Subcutaneous abdominal adipose tissue (tissue), 5 donors: ENCODE results near the gene EGLN2.
"Not testable (repeated sequence)": the region's sequence is repeated elsewhere in the genome, so short reads cannot be mapped to it uniquely, and the experiment has no call there.

ENCODE experiments used
- H3K27ac ChIP-seq: one replicate; pipeline ENCODE4 v1.7.0; 2013; ENCODE audit warnings: low read depth, mild to moderate bottlenecking, inconsistent platforms, low read length, moderate library complexity
- H3K27me3 ChIP-seq, 5 donors: one replicate each; pipeline ENCODE4 v1.7.0; 2013; ENCODE audit warnings: low read length in 5 of 5, inconsistent platforms in 1 of 5; ENCODE audit not compliant: control insufficient read depth in 5 of 5, insufficient read depth in 4 of 5
- H3K36me3 ChIP-seq, 5 donors: one replicate each; pipeline ENCODE4 v1.7.0; 2013; ENCODE audit warnings: low read length in 5 of 5; ENCODE audit not compliant: control insufficient read depth in 5 of 5, insufficient read depth in 5 of 5
- H3K4me1 ChIP-seq, 5 donors: one replicate each; pipeline ENCODE4 v1.7.0; 2013; ENCODE audit warnings: low read length in 5 of 5, mild to moderate bottlenecking in 3 of 5, moderate library complexity in 1 of 5; ENCODE audit not compliant: control insufficient read depth in 5 of 5, insufficient read depth in 5 of 5
- H3K4me3 ChIP-seq, 5 donors: one replicate each; pipeline ENCODE4 v1.7.0; 2013; ENCODE audit warnings: low read length in 5 of 5, low read depth in 1 of 5
- H3K9ac ChIP-seq, 5 donors: one replicate each; pipeline ENCODE4 v1.7.0; 2013; ENCODE audit warnings: low read length in 5 of 5, mild to moderate bottlenecking in 4 of 5, moderate library complexity in 3 of 5
- H3K9me3 ChIP-seq, 5 donors: one replicate each; pipeline ENCODE4 v1.7.0; 2013; ENCODE audit warnings: low read length in 5 of 5; ENCODE audit not compliant: control insufficient read depth in 5 of 5
- donor health status: healthy.
- donor health status: healthy.
- donor health status: healthy.
- donor health status: healthy.
- donor health status: healthy.

Gene EGLN2

GRCh38 chr19:40836754-40837429, 37.9 kb downstream of the EGLN2 start:
- no peak overlapping the region for H3K27ac ChIP-seq
- H3K4me3 ChIP-seq, result no peak overlapping the region

GRCh38 chr19:40838477-40838876, 39.5 kb downstream of the EGLN2 start:
- H3K4me3 ChIP-seq, H3K4me1 ChIP-seq, H3K27ac ChIP-seq, H3K36me3 ChIP-seq, H3K27me3 ChIP-seq, H3K9ac ChIP-seq, H3K9me3 ChIP-seq: not testable (repeated sequence)

More at GRCh38 chr19:40836754-40837429, 37.9 kb downstream of the EGLN2 start:
- Histone ChIP-seq H3K9ac (no peak overlapping the region), H3K27me3 (no peaks in the 10 kb centered on the region), H3K9me3 (no peaks in the 10 kb centered on the region), H3K4me1 (peaks cover 0 to 18% (median 8%) of the 10 kb centered on the region in 5 donors), H3K36me3 (no peaks in the 10 kb centered on the region)

- H3K9me3 ChIP-seq, H3K9ac ChIP-seq, H3K27me3 ChIP-seq, H3K4me3 ChIP-seq, H3K27ac ChIP-seq, H3K4me1 ChIP-seq, H3K36me3 ChIP-seq: not testable (repeated sequence)
Observed at GRCh38 chr19:40842012-40842411, 43.0 kb downstream of the EGLN2 start.

- not testable (repeated sequence) for H3K9ac ChIP-seq, H3K36me3 ChIP-seq, H3K27me3 ChIP-seq, H3K27ac ChIP-seq, H3K4me1 ChIP-seq, H3K9me3 ChIP-seq
- H3K4me3 ChIP-seq, result peak overlapping the region in 3 of 5 donors; percentile 32 to 53 (median 44)
Observed at GRCh38 chr19:40842997-40843652, 44.1 kb downstream of the EGLN2 start.

- peak overlapping the region in 4 of 5 donors; percentile 17 to 53 (median 38) for H3K4me3 ChIP-seq
- not testable (repeated sequence) for H3K27me3 ChIP-seq, H3K27ac ChIP-seq, H3K9me3 ChIP-seq, H3K9ac ChIP-seq, H3K36me3 ChIP-seq
- H3K4me1 ChIP-seq, result peaks cover 0 to 11% (median 6%) of the 10 kb centered on the region in 5 donors
Observed at GRCh38 chr19:40843653-40844052, 44.7 kb downstream of the EGLN2 start.

- not testable (repeated sequence) for H3K9ac ChIP-seq, H3K36me3 ChIP-seq, H3K9me3 ChIP-seq, H3K4me3 ChIP-seq, H3K27ac ChIP-seq, H3K27me3 ChIP-seq
- H3K4me1 ChIP-seq, result peaks cover 0 to 14% (median 12%) of the 10 kb centered on the region in 5 donors
Observed at GRCh38 chr19:40846722-40847121, 47.7 kb downstream of the EGLN2 start.

GRCh38 chr19:40850277-40850676, 51.3 kb downstream of the EGLN2 start, which contains the start of gene CYP2A6:
TSS of gene CYP2A6 (minus strand) at chr19:40850447. CDS start at chr19:40850426, 21 bp downstream.
- peaks cover 0 to 11% (median 6%) of the 10 kb centered on the region in 5 donors for H3K4me1 ChIP-seq
- not testable (repeated sequence) for H3K9me3 ChIP-seq

GRCh38 chr19:40852467-40853152, 53.6 kb downstream of the EGLN2 start:
- H3K36me3 ChIP-seq, H3K4me3 ChIP-seq, H3K9ac ChIP-seq, H3K27ac ChIP-seq, H3K27me3 ChIP-seq, H3K9me3 ChIP-seq: not testable (repeated sequence)
- peaks cover 0 to 17% (median 6%) of the 10 kb centered on the region in 5 donors for H3K4me1 ChIP-seq

More at GRCh38 chr19:40850277-40850676, 51.3 kb downstream of the EGLN2 start, which contains the start of gene CYP2A6:
- H3K4me3 ChIP-seq, H3K36me3 ChIP-seq, H3K9ac ChIP-seq, H3K27me3 ChIP-seq, H3K27ac ChIP-seq: not testable (repeated sequence)
